Activated CD4-positive, alpha-beta T cell treated with anti-CD3 and anti-CD28 coated beads, Interleukin-2, amount 10 ng/mL, durations not matched to agents 24 days and 14 days (primary cell): ENCODE results near the gene NSG1. TPM values are rescaled to one million over a fixed set of nuclear protein-coding genes. Genes with fewer than 3 reads are reported as not detected.
"Not testable (repeated sequence)": the region's sequence is repeated elsewhere in the genome, so short reads cannot be mapped to it uniquely, and the experiment has no call there.

Experiments
- DNase-seq: peaks from one replicate; pipeline ENCODE4 v3.0.0; 2022
- H3K27ac Mint-ChIP-seq: one replicate; pipeline ENCODE4 v1.8.0; 2022; ENCODE audit warnings: mild to moderate bottlenecking, mixed read lengths
- H3K27me3 Mint-ChIP-seq: one replicate; pipeline ENCODE4 v1.8.0; 2022; ENCODE audit warnings: mixed read lengths
- H3K36me3 Mint-ChIP-seq: one replicate; pipeline ENCODE4 v1.8.0; 2022; ENCODE audit warnings: low read depth, mild to moderate bottlenecking, mixed read lengths
- H3K4me1 Mint-ChIP-seq: one replicate; pipeline ENCODE4 v1.8.0; 2021; ENCODE audit warnings: mixed read lengths
- H3K4me3 Mint-ChIP-seq: one replicate; pipeline ENCODE4 v1.8.0; 2022; ENCODE audit warnings: mild to moderate bottlenecking, moderate library complexity, mixed read lengths
- H3K9me3 Mint-ChIP-seq: one replicate; pipeline ENCODE4 v1.8.0; 2021; ENCODE audit warnings: mixed read lengths
- intact Hi-C: fragments of 100-400 bp; cut with micrococcal nuclease; formaldehyde crosslinking; loops from one replicate; pipeline ENCODE4 v1.15.1; 2023
- total RNA-seq: library from RNA; stranded (reverse); gene quantifications from 2 replicates; pipeline ENCODE4 v1.2.3, GENCODE V29; 2022

The NSG1 gene
- total RNA-seq = 0.09 and 0.44 TPM in 2 replicates

- DNase-seq = peak; percentile 80
- Mint-ChIP-seq H3K4me1 (peaks cover 3% of the 10 kb centered on the region), H3K4me3 (peak within 1 kb of the TSS; percentile 79), H3K27ac (no peak within 1 kb of the TSS), H3K36me3 (no peaks in the 10 kb centered on the region), H3K27me3 (peaks cover 48% of the 10 kb centered on the region), H3K9me3 (no peaks in the 10 kb centered on the region)
- intact Hi-C loops = no loop called here
Observed at GRCh38 chr4:4386736-4387392, at the start of gene NSG1. NSG1 (plus strand) TSS chr4:4387102; CDS start chr4:4387630, 528 bp downstream.

- H3K36me3 Mint-ChIP-seq = no peaks in the 10 kb centered on the region
- no peak for DNase-seq
- H3K27me3 Mint-ChIP-seq = no peaks in the 10 kb centered on the region
- intact Hi-C loops = no loop called here
- H3K27ac Mint-ChIP-seq = no peak overlapping the region
- H3K4me1 Mint-ChIP-seq = peaks cover 2% of the 10 kb centered on the region
- H3K4me3 Mint-ChIP-seq = no peak overlapping the region
- H3K9me3 Mint-ChIP-seq = no peaks in the 10 kb centered on the region
Observed at GRCh38 chr4:4338210-4339001, 48.5 kb upstream of the NSG1 start.

DNA sequence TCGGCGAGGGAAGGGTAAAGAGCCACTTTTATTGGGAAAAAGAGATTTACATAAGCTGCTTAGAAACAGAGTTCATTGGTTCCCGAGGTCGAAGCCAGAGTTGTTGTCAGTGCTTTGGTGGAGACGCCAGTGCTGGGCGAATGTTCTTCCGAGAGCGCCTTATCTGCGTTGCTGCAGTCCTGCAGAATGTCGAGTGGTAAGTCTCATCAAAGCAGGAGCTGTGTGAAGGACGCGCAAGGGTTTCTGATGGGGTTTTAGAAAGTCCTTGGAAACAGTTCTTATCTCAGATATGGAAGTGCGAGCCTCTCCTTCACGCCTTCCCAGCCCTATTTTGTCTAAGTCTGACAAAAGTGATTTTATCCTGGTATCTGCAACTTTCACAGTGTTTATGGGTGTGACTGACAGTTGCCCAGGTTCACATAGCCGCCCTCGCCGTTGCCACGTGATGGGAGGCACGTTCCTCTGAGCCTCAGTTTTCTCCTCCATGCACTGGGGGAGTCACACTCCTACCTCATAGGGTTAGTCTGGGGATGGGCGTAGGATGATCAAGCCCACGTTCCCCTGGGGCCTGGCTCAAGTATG lies 47.3 kb upstream of the NSG1 start:
- Mint-ChIP-seq H3K27me3 (no peaks in the 10 kb centered on the region), H3K36me3 (no peaks in the 10 kb centered on the region), H3K4me1 (peaks cover 2% of the 10 kb centered on the region), H3K9me3 (no peaks in the 10 kb centered on the region), H3K4me3 (no peak overlapping the region), H3K27ac (no peak overlapping the region)
- no peak for DNase-seq
- intact Hi-C loops = no loop called here

DNA sequence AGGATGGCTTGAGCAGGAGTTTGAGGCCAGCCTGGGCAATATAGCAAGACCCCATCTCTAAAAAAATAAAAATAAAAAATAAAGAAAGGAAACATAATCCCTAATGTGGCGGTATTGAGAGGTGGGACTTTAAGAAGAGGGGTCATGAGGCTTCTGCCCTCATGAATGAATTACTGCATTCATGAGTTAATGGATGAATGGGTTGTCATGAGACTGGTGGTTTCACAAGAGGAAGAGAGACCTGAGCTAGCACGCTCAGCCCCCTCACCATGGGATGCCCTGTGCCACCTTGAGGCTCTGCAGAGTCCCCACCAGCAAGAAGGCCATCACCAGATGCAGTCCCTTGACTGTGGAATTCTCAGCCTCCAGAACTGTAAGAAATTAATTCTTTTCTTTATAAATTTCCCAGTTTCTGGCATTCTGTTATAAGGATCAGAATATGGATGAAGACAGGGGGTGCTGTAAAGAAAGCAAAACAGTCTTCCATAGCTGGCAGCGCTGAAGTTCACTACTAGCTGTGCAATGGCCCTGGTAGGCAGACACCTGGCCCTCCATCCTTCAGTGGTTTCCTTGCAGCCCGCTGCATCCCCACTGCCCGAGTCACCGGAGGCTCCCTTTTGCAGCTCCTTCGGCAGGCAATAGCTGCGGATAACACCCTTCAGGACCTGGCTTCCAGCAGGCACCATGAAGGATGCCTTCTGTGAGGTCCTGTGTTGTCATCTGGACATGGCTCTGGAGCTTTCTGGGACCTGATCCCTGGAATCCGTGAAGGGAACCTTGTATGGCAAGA lies 44.8 kb upstream of the NSG1 start:
- no peaks in the 10 kb centered on the region for H3K4me1 Mint-ChIP-seq
- no peaks in the 10 kb centered on the region for H3K9me3 Mint-ChIP-seq

DNA sequence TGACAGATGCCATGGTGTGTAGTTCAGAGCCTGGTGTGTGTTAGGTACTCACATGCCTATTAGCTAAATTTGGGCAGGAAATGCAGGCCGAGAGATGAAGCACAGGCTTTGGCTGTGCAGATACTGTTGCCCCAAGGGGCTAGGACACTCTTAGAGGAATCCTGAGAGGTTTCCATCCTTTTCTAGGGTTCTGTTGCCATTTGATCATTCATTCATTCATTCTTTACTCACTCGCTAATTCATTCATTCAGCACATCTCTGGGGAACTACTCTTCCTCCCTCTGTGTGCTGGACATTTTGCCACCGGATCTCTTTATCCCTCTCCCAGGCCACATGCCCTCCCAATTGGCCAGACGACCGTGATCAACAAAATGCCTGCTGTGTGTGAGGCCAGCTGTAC lies 43.9 kb upstream of the NSG1 start:
- H3K36me3 Mint-ChIP-seq = no peaks in the 10 kb centered on the region
- H3K4me3 Mint-ChIP-seq = no peak overlapping the region
- peaks cover 4% of the 10 kb centered on the region for H3K4me1 Mint-ChIP-seq
- no peaks in the 10 kb centered on the region for H3K9me3 Mint-ChIP-seq
- no peaks in the 10 kb centered on the region for H3K27me3 Mint-ChIP-seq
- DNase-seq = no peak
- intact Hi-C loops = no loop called here
- no peak overlapping the region for H3K27ac Mint-ChIP-seq

More for the DNA sequence above, 44.8 kb upstream of the NSG1 start:
- Mint-ChIP-seq H3K27me3 (no peaks in the 10 kb centered on the region), H3K27ac (no peak overlapping the region), H3K4me3 (no peak overlapping the region), H3K36me3 (no peaks in the 10 kb centered on the region)
- intact Hi-C loops = no loop called here
- DNase-seq = no peak

DNA sequence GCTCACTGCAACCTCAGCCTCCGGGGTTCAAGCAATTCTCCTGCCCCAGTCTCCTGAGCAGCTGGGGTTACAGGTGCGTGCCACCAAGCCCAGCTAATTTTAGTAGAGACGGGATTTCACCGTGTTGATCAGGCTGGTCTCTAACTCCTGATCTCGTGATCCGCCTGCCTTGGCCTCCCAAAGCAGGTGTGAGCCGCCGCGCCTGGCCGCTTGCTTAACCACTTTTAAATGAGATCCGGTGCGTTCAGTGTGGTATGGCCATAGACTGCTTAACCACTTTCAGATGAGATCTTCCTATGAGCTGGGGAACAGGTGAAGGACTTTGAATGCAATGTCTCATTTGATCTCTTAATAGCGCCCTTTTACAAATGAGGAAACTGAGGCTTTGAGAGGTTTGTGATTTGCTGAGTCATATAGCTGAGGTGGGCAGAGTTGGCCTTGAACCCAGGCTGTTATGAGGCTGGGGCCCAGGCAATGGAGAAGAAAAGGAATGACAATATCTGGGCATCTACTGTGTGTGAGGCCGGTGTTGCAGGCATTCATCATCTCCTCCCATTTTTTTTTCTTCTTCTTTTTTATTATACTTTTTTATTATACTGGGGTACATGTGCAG lies 41.9 kb upstream of the NSG1 start:
- peaks cover 3% of the 10 kb centered on the region for H3K36me3 Mint-ChIP-seq

GRCh38 chr4:4347585-4347984 lies 39.3 kb upstream of the NSG1 start:
- peaks cover 4% of the 10 kb centered on the region for H3K9me3 Mint-ChIP-seq
- no peak for DNase-seq
- H3K4me1 Mint-ChIP-seq = peaks cover 14% of the 10 kb centered on the region
- no peak overlapping the region for H3K4me3 Mint-ChIP-seq
- H3K27ac Mint-ChIP-seq = no peak overlapping the region
- intact Hi-C loops = no loop called here
- peaks cover 3% of the 10 kb centered on the region for H3K36me3 Mint-ChIP-seq
- H3K27me3 Mint-ChIP-seq = no peaks in the 10 kb centered on the region

More for the DNA sequence above, 41.9 kb upstream of the NSG1 start:
- Mint-ChIP-seq H3K27ac (no peak overlapping the region), H3K4me1 (peaks cover 14% of the 10 kb centered on the region), H3K4me3 (no peak overlapping the region), H3K9me3 (peaks cover 4% of the 10 kb centered on the region), H3K27me3 (no peaks in the 10 kb centered on the region)
- no peak for DNase-seq
- intact Hi-C loops = no loop called here

GRCh38 chr4:4348585-4348984 lies 38.3 kb upstream of the NSG1 start:
- intact Hi-C loops, H3K9me3 Mint-ChIP-seq, H3K27ac Mint-ChIP-seq, H3K27me3 Mint-ChIP-seq, H3K36me3 Mint-ChIP-seq: not testable (repeated sequence)
- peaks cover 14% of the 10 kb centered on the region for H3K4me1 Mint-ChIP-seq
- peak overlapping the region; percentile 36 for H3K4me3 Mint-ChIP-seq
- peak; percentile 85 for DNase-seq

DNA sequence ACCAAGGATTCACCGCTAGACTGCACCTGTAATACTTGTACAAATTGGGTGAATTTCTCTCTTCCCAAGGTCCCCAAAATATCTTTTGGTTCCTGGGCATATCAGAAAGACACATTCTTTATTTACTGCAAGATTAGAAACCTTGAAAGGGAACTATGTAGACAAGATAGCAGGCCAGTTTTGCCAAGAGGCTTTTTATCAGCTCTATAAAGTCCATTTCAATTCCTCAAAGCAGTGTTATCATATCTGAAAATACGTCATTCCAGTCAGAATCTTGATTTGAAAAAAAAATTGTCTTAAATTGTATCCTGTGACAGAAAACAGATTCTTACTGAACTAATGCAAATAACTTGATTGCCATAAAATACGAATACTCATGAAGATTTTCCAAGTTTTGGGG lies 37.0 kb upstream of the NSG1 start:
- no peaks in the 10 kb centered on the region for H3K27me3 Mint-ChIP-seq
- no peak for DNase-seq
- intact Hi-C loops = no loop called here
- peaks cover 4% of the 10 kb centered on the region for H3K9me3 Mint-ChIP-seq
- H3K27ac Mint-ChIP-seq = no peak overlapping the region
- H3K36me3 Mint-ChIP-seq = peaks cover 3% of the 10 kb centered on the region
- H3K4me1 Mint-ChIP-seq = peaks cover 14% of the 10 kb centered on the region
- H3K4me3 Mint-ChIP-seq = no peak overlapping the region

DNA sequence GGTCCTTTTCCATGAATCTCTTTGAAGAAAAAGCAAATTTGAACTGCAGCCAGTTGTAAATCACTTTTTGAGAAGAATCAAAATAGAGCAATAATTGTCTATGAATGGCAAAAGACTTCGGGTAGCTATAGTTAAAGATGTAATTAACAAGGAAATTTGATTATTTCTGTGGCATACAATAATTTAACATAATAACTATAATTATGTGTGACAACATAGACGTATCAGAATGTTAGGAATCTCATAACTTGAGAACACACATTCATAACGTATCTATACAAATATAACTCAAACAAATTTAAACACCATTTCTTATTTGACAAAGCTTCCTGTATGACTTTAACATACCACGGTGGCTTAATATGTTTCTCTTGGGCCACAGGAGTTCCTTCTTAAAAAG lies 36.0 kb upstream of the NSG1 start:
- H3K9me3 Mint-ChIP-seq = peaks cover 4% of the 10 kb centered on the region
- DNase-seq = no peak
- no peaks in the 10 kb centered on the region for H3K27me3 Mint-ChIP-seq
- H3K36me3 Mint-ChIP-seq = peaks cover 3% of the 10 kb centered on the region
- H3K4me3 Mint-ChIP-seq = no peak overlapping the region
- no peak overlapping the region for H3K27ac Mint-ChIP-seq
- intact Hi-C loops = no loop called here
- H3K4me1 Mint-ChIP-seq = peaks cover 14% of the 10 kb centered on the region

DNA sequence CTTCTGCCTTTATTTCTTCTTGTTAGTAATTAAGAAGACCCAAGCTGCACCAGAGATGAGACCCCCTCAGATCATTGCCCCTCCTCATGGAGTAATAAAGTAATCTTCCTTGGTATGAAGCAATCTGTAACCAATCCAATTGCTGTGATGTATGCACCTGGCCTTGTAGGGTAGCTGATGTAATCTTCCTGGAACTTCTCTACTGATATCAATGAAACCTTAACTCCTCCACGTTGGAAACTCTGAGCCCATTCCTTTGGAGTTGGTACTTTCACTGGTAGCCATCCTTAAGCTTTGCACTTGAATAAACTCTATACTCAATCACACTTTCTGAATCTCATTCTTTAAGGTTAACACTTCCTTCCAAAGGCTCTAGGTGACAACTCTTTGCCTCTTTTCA lies 31.6 kb upstream of the NSG1 start:
- no peaks in the 10 kb centered on the region for H3K36me3 Mint-ChIP-seq
- DNase-seq = no peak

GRCh38 chr4:4356106-4357041 lies 30.5 kb upstream of the NSG1 start:
- no peak overlapping the region for H3K4me3 Mint-ChIP-seq
- intact Hi-C loops = no loop called here
- no peak overlapping the region for H3K27ac Mint-ChIP-seq
- H3K9me3 Mint-ChIP-seq = no peaks in the 10 kb centered on the region
- DNase-seq = no peak
- no peaks in the 10 kb centered on the region for H3K4me1 Mint-ChIP-seq
- no peaks in the 10 kb centered on the region for H3K36me3 Mint-ChIP-seq
- H3K27me3 Mint-ChIP-seq = no peaks in the 10 kb centered on the region

More for the DNA sequence above, 31.6 kb upstream of the NSG1 start:
- Mint-ChIP-seq H3K27me3 (no peaks in the 10 kb centered on the region), H3K4me1 (no peaks in the 10 kb centered on the region), H3K27ac (no peak overlapping the region), H3K9me3 (no peaks in the 10 kb centered on the region), H3K4me3 (no peak overlapping the region)
- intact Hi-C loops = no loop called here
